Inflammatory macrophage (primary cell): ENCODE measurements around the gene TFCP2L1.

Source experiments
- DNase-seq, 2 donors: peaks; one replicate each; pipeline ENCODE4 v3.0.0-alpha.2; 2020 to 2022

The TFCP2L1 gene

DNA sequence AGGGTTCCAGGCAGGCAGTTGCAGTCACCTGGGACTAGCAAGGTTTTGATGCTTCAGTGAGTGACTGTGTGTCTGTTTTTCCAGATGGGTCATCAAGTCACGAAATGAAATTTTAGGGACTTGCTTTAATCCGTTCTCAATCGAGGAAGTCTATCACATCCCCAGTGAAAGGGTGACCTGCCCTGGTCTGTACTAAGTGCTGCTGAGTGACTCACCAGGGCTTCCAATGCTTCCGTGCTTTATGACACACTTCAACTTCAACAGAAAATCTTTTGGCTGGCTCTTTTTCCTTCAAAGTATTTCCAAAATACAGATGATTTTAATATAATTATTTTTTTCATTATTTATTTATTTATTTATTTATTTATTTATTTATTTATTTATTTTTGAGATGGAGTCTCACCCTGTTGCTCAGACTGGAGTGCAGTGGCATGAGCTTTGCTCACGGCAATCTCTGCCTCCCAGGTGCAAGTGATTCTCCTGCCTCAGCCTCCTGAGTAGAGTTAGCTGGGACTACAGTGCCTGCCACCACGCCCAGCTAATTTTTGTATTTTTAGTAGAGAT, 18.4 kb downstream of the TFCP2L1 start:
- DNase-seq, result no peak

DNA sequence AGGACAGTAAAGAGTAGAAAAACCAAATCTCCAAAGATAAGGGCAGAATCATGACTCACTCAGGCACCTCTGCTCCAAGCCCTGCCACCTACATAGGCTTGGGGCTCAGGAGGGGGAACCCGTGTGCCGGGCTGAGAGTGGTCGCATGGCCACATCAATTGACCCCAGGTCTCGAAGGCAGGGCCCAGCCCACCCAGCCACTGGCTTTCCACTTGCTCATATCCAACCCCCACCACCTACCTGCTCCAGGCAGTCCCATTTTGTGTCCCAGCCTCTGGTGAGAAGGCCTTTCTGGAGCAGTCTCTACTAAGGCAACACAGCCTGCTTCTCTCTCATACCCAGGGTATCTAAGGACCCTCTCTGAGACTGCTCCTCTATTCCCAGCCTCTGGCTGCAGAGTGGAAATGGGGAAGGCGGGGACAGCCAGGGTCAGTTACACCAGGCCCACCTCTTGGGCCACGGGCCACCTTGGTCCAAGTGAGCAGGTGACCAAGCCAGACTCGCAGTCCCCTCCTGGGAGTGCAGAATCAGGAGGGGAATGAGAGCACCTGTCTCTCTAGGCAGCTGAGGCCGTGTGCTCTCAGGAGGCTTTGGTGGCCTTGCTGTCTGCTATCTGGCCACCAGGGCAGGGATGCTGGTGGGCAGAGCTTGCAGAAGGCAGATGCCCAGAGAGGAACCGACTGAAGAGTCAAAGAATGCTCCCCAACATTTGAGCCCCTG, 20.8 kb downstream of the TFCP2L1 start:
- no peak for DNase-seq

DNA sequence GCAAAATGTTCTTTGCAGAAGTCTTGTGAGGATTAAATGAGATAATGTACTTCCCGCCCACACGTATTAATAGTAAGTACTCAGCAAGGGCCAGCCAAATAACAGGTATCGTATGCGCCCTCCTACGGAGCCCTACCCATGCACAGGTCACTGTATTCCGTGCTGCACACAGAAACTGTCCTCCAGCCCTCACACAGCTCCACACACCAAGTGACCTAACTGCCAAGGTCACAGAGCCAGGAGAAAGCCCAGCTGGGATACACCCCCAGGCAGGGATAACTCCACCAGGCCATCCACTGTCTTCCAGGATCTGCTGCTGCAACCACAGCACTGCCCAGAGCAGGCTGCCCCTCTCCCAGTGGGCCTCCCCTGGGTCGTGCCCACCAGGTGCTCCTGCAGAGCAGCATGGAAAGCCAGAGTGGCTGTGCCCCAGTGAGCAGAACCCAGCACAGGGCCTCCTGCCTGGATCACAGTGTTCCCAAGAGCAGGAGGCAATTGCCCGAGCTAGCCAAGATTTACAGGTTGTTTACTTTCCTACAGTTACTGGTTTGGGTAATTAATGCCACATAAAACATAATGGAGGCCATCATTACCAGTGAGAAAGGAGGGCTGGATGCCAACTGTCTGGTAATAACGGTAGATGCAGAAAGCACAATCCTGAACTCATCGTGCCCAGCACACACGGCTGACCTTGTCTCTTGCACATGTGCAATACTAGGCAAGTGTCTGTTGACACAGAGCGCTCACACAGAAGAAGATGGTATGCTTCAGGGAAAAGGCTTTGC, 24.4 kb downstream of the TFCP2L1 start:
- DNase-seq, result no peak

DNA sequence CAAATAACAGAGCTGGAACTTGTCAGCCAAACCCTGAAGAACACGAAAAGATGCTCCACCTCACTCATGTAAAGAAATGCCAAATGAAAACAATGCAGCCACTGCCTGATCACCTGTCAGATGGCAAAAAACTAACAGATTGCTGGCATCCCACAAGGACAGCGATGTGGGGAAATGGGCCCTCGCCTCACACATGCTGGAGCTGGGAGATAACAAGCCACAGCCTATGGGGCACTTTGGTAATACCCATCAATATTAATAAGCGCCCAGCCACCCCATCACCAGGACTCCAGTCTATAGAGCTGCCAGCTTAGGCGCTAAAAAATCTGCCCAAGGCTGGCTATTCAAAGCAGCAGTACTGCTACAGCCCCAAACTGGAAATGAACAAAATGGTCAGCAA, 27.0 kb downstream of the TFCP2L1 start:
- DNase-seq, result no peak

DNA sequence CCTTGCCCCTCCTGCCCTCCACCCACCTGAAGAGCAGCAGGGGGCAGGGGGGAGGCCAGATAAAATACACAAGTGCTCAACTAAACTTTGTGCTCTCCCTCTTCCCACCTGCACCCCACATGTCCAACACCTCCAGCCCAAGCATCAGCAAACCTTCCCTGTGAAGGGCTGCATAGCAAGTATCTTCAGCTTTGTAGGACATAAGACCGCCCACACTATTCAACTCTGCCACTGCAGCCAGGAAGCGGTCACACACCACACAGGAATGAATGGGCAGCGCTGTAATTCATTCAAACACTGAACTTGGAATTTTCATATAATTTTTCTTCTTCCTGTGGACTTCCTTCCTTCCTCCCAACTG, 27.5 kb downstream of the TFCP2L1 start:
- DNase-seq, result peak; percentile 10 to 53

DNA sequence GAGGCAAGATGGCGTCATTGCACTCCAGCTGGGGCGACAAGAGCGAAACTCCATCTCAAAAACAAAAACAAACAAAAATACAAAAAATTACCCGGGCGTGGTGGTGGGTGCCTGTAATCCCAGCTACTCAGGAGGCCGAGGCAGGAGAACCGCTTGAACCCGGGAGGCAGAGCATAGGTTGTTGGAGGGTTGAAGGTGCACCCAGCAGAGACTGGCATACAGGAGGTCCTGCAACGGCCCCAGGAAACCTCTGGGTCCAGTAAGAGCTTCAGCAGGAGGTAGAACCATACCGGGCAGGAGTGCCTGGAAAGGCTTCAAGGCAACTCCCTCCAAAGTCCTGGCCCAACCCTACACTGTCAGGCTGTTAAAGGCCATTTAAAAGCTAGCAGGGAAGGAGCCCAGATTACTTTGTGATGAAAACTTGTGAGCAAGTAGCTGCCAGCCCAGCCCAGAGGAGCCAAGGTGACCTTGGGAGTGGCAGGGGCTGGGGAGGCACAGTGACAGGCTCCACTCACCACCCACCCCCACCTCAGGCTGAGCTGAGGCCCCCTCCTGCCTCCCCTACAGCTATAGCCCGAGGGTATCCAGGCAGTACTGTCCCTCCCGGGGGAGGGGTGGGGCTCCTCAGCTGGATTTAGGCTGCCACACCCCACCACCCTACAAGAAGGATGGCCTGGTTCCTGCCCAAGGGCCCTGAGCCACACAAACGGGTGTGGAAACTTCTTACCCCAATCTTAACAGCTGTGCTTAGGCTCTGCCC, 28.1 kb downstream of the TFCP2L1 start:
- DNase-seq, result no peak

DNA sequence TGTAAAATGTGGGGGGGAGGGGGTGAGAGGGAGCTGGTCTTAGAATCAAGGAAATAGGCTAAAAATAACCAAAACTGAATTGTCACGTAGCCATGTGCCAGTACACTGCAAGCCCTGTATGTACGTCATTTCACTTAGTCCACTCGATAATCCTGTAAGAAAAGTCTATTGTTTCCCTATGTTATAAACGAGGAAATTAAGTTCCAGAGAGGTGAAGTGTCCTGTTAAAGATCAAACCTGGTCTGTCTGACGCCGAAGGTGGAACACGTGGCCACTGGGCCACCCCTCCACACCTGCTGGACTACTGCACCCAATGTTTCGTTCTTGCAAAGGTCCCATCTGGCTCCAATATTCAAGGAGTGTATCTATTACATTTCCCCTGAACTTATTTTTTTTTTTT, 29.6 kb downstream of the TFCP2L1 start:
- DNase-seq, result no peak

DNA sequence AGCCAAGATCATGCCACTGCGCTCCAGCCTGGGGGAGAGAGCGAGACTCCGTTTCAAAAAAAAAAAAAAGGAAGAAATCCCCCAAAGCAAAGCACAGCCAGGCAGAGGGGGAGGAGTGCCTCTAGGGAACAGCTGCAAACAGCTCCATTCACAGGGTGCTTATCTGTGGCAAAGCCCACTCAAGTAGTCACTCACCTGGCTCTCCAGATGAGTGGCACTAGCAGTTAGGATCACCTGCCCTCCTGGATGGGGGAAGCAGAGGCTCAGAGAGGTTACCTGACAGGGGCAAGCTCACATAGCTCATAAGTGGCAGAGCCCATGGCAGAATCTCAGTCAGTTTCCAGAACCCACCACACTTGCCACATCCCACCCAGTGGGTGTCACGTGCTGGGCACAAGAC, 30.3 kb downstream of the TFCP2L1 start:
- DNase-seq, result no peak

DNA sequence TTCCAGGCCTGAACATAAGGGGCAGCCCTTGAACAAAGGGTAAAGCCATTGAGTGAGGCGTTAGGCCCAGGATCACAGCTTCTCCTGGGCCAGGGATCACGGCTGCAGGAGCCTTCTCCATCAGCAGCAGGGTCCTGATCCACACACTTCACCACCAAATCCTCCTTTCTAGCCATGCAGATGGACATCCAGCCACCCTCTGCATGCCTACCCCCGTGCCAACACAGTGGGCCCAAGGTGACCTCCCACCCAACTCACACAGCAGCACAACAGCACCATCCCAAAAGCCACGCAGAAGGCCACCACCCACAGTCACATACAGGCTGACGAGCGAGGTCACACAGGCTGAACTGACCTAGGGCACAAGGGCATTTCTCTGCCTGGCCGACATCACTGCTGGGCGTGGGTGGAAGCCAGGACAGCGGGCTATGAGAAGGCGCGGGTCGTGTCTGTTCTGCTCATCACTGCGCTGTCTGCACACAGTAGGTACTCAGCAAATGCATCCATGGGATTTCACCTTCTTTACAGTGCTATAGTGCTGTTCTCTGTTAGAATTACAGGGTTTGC, 31.2 kb downstream of the TFCP2L1 start:
- DNase-seq, result no peak

DNA sequence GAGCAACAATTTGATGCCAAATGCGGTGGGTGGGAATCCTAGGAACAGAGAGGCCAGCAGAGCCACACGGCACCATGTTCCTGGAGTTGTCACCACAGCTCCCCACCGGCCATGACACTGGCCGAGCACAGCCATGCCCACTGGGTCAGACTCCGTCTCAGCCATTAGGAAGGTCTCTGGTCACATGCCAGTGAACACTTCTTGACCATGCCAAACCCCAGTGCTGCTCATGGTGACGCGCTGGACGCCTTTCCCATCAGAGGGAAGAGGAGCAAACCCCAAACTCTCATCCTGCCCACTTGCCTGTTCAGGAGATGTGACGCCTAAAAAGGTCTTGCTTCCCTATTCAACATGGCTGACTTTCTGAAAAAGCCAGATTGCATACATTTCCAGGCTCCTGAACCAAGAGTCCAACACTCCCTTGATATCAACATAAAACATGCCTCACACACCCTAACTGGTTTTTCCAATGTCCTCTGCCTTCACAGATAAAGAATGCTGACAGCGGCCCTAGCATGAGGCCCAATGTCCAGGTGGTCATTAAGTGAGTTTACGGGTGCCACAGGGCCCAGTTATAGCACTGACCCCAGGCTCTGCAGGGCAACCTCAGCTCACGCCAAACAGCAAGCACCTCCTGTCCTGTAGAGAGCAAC, 31.9 kb downstream of the TFCP2L1 start:
- DNase-seq, result no peak

DNA sequence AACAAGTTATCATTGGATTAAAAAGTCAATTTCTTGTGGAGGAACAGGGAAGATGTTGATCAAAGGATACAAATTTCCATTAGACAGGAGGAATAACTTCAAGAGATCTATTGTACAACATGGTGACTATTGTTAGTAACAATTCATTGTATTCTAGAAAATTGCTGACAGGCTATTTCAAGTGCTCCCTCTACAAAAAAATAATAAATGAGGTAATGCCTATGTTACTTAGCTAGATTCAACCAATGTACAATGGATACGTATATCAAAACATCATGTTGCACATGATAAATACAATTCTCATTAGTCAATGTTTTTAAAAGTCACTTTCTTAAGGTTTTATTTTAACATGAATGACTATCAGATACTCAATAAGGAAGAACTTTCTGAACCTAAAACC, 33.5 kb downstream of the TFCP2L1 start:
- DNase-seq, result no peak

DNA sequence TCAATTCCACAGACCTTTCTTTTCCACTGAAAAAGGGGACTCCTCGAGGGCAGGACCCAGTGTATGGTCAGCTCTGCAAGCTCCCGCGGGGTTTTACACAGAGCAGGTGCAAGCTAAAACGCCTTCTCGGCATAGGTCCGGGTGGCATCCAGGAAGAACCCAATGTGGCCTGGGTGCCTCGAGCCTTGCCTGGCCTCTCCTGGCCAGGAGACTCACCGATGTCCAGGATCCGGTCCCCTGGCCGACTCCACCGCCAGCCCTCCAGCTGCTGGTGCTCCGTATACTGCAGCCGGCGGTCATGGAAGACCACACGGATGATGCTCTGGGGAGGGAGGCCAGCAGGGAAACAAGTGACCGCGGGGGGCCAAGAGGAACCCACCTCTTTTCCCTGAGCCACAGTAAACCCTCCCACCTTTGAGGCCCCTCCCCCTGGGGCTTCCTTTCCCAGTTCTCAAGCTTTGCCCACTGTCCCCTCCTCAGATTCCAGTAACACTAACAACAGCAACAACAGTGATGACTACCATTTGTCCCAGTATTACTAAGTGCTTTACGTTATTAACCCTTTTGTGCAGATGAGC, 36.1 kb downstream of the TFCP2L1 start:
- no peak for DNase-seq

DNA sequence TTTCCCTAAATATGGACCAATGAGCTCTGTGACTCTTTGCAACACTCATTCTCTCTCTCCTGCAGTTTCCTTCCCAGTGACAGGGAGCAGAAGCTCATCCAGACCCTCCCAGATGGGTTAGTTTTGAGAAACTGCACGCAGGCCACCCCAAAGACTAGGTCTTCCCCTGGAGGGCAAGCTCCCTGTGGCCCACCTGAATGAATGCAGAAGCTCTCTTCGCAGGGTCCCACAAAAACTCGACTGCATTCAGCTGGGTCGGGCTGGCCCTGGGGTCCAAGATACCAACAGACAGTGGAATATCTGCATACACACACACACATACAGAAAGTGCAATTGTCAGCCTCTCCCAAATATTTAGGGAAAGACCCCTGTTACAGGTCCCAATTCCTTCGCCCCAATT, 37.0 kb downstream of the TFCP2L1 start:
- DNase-seq, result no peak

DNA sequence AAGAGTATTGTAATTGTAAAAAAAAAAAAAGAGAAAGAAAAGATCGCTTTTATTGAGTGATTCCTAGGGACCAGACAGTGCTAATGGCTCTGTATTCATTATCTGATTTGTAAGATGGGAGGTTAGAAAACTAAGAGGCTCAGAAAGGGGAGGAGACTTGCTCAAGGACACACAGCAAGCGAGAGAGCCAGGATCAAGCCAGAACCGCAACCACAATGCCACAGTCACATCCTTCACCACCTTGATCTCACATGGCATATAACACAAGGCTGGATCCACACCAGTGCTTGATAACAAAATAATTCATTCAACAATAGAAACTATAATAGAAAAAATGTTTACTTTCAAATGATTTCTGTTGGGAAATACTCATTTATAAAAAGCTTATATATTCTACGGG, 37.5 kb downstream of the TFCP2L1 start:
- DNase-seq, result no peak

DNA sequence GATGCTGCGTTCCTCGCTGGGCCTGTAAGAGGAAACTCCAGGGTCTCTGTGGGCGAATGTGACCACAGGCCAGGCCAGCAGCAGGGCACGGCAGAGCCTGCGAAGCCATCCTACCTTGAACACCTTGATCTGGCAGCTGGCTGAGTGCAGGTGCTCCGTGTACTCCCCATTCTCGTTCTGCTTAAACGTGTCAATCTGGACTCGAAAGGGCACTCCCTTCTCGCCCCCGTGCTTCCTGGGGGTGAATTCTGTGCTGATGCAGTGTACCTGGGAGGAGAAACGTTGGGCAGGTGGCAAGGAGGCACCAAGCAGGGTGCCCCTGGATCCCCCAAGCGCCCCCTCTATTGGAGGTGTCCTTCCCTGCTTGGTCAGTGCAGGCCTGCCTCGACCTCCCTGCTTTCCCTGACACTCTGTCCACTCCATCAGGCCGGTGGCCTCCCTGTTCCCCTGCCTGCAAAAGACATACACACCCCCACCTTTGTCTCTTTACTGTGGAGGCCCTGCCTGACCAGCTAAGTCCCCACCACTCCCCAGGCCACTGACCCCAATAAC, 38.2 kb downstream of the TFCP2L1 start:
- DNase-seq, result no peak

DNA sequence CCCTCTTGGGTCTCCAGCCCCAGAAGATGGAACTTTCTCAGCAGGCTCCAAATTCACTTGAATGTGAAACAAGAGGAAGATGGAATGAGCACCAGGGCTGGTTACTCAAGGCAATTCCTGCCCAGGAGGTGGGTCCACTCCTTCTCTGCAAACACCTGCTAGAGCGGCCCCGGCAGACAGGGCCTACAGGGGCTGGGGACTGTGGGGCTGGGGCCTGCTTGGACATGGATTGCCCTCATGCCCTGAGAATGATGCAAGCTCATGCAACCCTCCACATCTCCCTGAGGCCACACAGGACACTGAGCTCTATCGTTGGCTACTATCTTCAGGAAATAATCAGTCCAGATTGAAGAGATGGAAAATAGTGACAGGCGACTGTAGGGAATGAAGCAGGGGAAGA, 39.1 kb downstream of the TFCP2L1 start:
- DNase-seq, result no peak

DNA sequence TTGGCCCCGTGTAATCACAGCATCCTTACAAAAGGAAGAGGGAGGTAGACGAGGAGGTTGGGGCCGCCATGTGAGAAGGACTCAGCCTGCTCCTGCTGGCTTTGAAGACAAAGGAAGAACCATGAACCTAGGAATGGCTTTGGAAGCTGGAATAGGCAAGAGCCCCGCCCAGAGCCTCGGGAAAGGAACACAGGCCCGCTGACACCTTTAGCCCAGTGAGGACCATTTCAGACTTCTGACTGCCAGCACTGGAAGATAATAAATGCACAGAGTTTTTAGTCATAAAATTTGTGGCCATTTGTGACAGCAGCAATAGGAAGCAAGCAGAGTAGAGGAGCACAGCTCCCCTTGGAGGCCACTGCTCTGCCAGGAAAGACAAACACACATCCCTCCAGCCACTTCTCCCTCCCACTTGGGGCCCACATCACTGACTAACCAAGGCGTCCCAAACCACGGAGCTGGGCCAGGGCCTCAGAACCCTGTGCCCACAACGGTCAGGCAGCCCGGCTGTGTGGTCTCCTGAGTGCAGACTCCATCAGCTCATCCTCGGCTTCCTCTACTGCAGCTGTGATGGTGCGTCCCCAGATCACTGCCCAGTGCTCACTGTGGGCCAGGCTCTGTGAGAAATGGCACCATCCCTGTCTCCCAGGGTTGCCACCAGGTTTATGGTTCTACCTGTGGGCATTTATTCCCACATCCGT, 39.7 kb downstream of the TFCP2L1 start:
- no peak for DNase-seq

DNA sequence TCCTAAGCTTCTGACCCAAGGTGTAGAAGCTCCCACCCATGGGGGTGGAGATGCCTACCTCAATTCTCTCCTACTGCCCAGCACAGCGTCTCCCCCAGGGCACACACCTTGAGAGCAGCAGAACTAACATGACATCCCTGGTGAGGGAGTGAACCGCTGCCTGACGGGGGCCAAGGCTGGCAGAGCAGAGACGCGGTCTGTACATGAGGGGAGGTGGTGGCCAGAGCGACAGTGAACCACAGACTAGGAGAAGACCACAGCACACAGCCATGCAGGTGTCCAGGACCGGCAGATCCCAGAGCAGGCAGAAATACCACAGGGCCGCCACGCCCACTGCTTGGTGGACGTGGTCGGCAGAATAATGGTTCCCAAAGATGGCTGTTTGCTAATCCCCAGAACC, 40.4 kb downstream of the TFCP2L1 start:
- no peak for DNase-seq

DNA sequence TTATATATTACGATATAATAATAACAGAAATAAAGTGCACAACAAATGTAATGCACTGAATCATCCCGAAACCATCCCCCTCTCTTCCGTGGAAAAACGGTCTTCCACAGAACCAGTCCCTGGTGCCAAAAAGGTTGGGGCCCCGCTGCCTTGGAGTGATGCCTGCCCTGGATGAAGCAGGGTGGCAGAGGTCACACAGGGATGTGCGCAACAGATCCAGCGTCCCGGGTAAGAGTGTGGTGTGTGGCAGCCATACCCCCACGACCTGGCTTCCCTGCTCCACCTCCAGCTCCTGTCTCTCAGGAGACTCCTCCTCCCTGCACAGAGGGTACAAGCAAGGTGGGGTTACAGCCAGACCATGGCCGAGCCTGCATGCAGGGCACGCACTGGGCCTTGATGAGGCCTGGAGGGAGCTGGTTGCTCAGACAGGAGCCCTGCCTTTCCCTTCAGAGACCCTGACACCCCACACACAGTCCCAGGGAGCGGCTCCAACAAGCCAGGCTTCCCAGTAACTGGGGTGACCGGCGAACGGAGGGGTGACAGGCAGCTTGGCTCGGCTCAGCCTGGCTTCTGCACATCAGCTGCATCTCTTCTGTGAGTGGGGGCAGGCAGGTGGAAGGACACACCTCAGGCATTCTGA, 41.1 kb downstream of the TFCP2L1 start:
- DNase-seq, result no peak

DNA sequence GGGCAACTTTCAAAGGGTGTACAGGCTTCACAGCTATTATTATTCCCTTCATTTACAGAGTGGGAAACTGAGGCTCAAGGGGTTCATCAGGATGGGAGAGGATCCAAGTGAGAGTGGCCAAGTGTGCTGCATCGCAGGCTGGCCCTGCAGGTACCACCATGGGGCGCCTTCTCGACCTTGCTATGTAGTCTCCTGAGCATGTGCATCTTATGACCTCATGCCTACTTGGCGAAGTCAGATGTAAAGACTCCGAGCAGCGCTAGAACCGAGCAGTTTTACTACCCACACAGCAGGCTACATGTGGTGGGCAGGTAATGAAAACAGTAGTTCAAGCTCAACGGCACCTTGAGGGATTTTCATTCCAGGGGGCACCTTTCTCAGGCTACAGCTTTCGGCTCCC, 42.0 kb downstream of the TFCP2L1 start:
- DNase-seq, result no peak
